ENCODE results near the gene CHST5.

DNA sequence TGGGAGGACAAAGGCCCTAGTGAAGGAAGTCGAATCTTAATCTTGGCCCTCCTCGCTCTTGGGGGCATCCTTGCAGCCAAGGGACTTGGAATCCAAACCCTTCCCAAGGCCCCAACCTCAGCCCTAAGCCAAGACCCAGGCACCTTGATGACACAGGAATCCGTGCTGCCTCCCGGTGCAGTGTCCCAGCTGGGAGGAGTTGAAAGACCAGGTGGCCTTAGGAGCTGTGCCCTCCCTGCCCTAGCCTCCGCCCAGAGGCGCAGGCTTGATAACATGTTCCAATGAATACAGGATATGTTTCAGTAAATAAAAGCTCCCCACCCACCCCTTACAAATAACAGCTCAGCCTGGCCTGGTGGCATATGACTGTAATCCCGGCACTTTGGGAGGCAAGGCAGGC is at the start of gene CHST5:
- TF ChIP-seq CTCF (IDR thresholded peaks at IDR 0.05; ENCODE audit: control extremely low read depth in 1 of 3, insufficient read depth in 1 of 3, low read depth in 1 of 3, low read length in 3 of 3) (no peak), MAX (IDR thresholded peaks at IDR 0.05) (no peak), EP300 (IDR thresholded peaks at IDR 0.05; ENCODE audit: borderline replicate concordance in 1 of 2, low read depth in 2 of 2, low read length in 2 of 2) (no peak), KDM5A (IDR thresholded peaks at IDR 0.05; ENCODE audit: low read length) (no peak), POLR2A (IDR thresholded peaks at IDR 0.05; ENCODE audit: control extremely low read depth in 1 of 2, low read depth in 2 of 2, low read length in 2 of 2) (no peak), ZNF274 (IDR thresholded peaks at IDR 0.05; ENCODE audit: borderline replicate concordance, extremely low read depth, low read length) (no peak), SAP30 (IDR thresholded peaks at IDR 0.05; ENCODE audit: insufficient read depth, insufficient replicate concordance, low read length) (no peak), EZH2 (IDR thresholded peaks at IDR 0.05; ENCODE audit: low read depth, low read length, severe bottlenecking) (no peak), POLR2AphosphoS5 (IDR thresholded peaks at IDR 0.05; ENCODE audit: low read depth, low read length) (no peak), CEBPB (IDR thresholded peaks at IDR 0.05; ENCODE audit: low read depth, low read length) (no peak)
- TF ChIP-seq, protein P1, sequence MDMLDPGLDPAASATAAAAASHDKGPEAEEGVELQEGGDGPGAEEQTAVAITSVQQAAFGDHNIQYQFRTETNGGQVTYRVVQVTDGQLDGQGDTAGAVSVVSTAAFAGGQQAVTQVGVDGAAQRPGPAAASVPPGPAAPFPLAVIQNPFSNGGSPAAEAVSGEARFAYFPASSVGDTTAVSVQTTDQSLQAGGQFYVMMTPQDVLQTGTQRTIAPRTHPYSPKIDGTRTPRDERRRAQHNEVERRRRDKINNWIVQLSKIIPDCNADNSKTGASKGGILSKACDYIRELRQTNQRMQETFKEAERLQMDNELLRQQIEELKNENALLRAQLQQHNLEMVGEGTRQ (IDR thresholded peaks at IDR 0.05; ENCODE audit: low read length) = no peak

Data from H1 (cell line).